Endothelial cell of umbilical vein (primary cell): Measurements from ENCODE around the gene GPR137B.

Source experiments
- CTCF ChIP-seq, 2 donors: IDR thresholded peaks; 1 replicate in 1 of 2; 2 replicates in 1 of 2; pipeline ENCODE4 v1.5.1; 2011; ENCODE audit warnings: low read length in 2 of 2, mild to moderate bottlenecking in 2 of 2, moderate library complexity in 2 of 2, control low read depth in 1 of 2, inconsistent platforms in 1 of 2, low read depth in 1 of 2; ENCODE audit not compliant: insufficient read depth in 1 of 2; ENCODE audit errors: extremely low read depth in 1 of 2
- FOS ChIP-seq: IDR thresholded peaks from 2 replicates; pipeline ENCODE4 v1.6.1; 2011; ENCODE audit warnings: mild to moderate bottlenecking, low read length, moderate library complexity, borderline replicate concordance; ENCODE audit not compliant: insufficient read depth
- GATA2 ChIP-seq: IDR thresholded peaks from 2 replicates; pipeline ENCODE4 v1.7.0; 2011; ENCODE audit warnings: low read depth, mild to moderate bottlenecking, moderate library complexity, mixed read lengths, low read length; ENCODE audit not compliant: insufficient read length, insufficient read depth
- MAX ChIP-seq: IDR thresholded peaks from 2 replicates; pipeline ENCODE4 v1.6.1; 2011; ENCODE audit not compliant: insufficient read depth, insufficient read length
- POLR2A ChIP-seq: IDR thresholded peaks from 2 replicates; pipeline ENCODE4 v1.6.1; 2012; ENCODE audit warnings: low read depth, mild to moderate bottlenecking, control low read depth, low read length
- POLR2AphosphoS5 ChIP-seq: IDR thresholded peaks from 2 replicates; pipeline ENCODE4 v1.6.1; 2012; ENCODE audit warnings: low read depth, mild to moderate bottlenecking, control low read depth, low read length, moderate library complexity; ENCODE audit not compliant: insufficient read depth

GRCh38 chr1:236228411-236228810 lies 86.1 kb downstream of the GPR137B start:
- TF ChIP-seq CTCF (IDR thresholded peaks at IDR 0.05; ENCODE audit: extremely low read depth in 1 of 2, insufficient read depth in 1 of 2, low read depth in 1 of 2, low read length in 2 of 2) (no peak), POLR2A (no peak), FOS (no peak), MAX (no peak), GATA2 (no peak), POLR2AphosphoS5 (no peak)
